Measurements from ENCODE around the gene FYN. TPM values are rescaled to one million over a fixed set of nuclear protein-coding genes. Genes with fewer than 3 reads are reported as not detected.

FYN gene
- total and polyA plus RNA-seq, 4 experiments from 2014 or later = 338 to 713 (median 564) TPM

- Mint-ChIP-seq H3K9me3 (no peaks in the 10 kb centered on the region), H3K36me3 (peaks cover 82 to 94% of the 10 kb centered on the region in 2 donors), H3K4me1 (peaks cover 66 to 95% (median 79%) of the 10 kb centered on the region in 4 donors), H3K27ac (peak overlapping the region; percentile 48 to 86 (median 76)), H3K4me3 (peak overlapping the region in 4 of 8 donors; percentile 4 to 50 (median 33)), H3K27me3 (no peaks in the 10 kb centered on the region)
- Histone ChIP-seq H3K27ac (ENCODE audit: low read depth, low read length) (no peak overlapping the region), H3K36me3 (ENCODE audit: insufficient read depth, low read length) (peaks cover 70% of the 10 kb centered on the region), H3K9me3 (ENCODE audit: control insufficient read depth in 1 of 2, low read length in 2 of 2) (no peaks in the 10 kb centered on the region), H3K4me3 (ENCODE audit: low read length in 2 of 2) (no peak overlapping the region), H3K27me3 (ENCODE audit: insufficient read depth, low read length) (no peaks in the 10 kb centered on the region), H3K4me1 (ENCODE audit: insufficient read depth, low read length) (peaks cover 66% of the 10 kb centered on the region)
- CTCF ChIA-PET (ENCODE audit: partially characterized antibody) = no interaction called here
- no peak for DNase-seq
- POLR2A ChIA-PET (ENCODE audit: partially characterized antibody) = interaction anchor here (3.7 kb wide), 1 partner anchor 9 kb away, joined by 11 read pairs; no protein-coding TSS in a partner anchor
- intact Hi-C loops (cut with micrococcal nuclease) = no loop called here
Measured at GRCh38 chr6:111686249-111686931, 186.9 kb downstream of the FYN start.

- Histone ChIP-seq H3K36me3 (ENCODE audit: insufficient read depth, low read length) (peaks cover 62% of the 10 kb centered on the region), H3K27ac (ENCODE audit: low read depth, low read length) (no peak overlapping the region), H3K27me3 (ENCODE audit: insufficient read depth, low read length) (no peaks in the 10 kb centered on the region), H3K9me3 (ENCODE audit: control insufficient read depth in 1 of 2, low read length in 2 of 2) (no peaks in the 10 kb centered on the region), H3K4me1 (ENCODE audit: insufficient read depth, low read length) (peaks cover 69% of the 10 kb centered on the region), H3K4me3 (ENCODE audit: low read length in 2 of 2) (no peak overlapping the region)
- Mint-ChIP-seq H3K27ac (peak overlapping the region; percentile 7 to 94 (median 86)), H3K4me1 (peaks cover 71 to 89% (median 79%) of the 10 kb centered on the region in 4 donors), H3K27me3 (no peaks in the 10 kb centered on the region), H3K4me3 (peak overlapping the region in 4 of 8 donors; percentile 18 to 78 (median 68)), H3K9me3 (no peaks in the 10 kb centered on the region), H3K36me3 (peaks cover 76 to 90% of the 10 kb centered on the region in 2 donors)
- POLR2A ChIA-PET (ENCODE audit: partially characterized antibody) = interaction anchor here (0.8 to 3.7 kb wide), 2 partner anchors 10 to 324 kb away, joined by 3 to 11 read pairs; no protein-coding TSS in a partner anchor
- no peak for DNase-seq
- CTCF ChIA-PET (ENCODE audit: partially characterized antibody) = interaction anchor here (0.9 kb wide), 1 partner anchor 427 kb away, joined by 3 read pairs; a partner anchor contains a TSS
- intact Hi-C loops (cut with micrococcal nuclease) = no loop called here
Measured at GRCh38 chr6:111685526-111685925, 187.7 kb downstream of the FYN start.

- DNase-seq = no peak
- Histone ChIP-seq H3K36me3 (ENCODE audit: insufficient read depth, low read length) (peaks cover 57% of the 10 kb centered on the region), H3K4me1 (ENCODE audit: insufficient read depth, low read length) (peaks cover 69% of the 10 kb centered on the region), H3K9me3 (ENCODE audit: control insufficient read depth in 1 of 2, low read length in 2 of 2) (no peaks in the 10 kb centered on the region), H3K27me3 (ENCODE audit: insufficient read depth, low read length) (no peaks in the 10 kb centered on the region), H3K4me3 (ENCODE audit: low read length in 2 of 2) (no peak overlapping the region), H3K27ac (ENCODE audit: low read depth, low read length) (no peak overlapping the region)
- Mint-ChIP-seq H3K9me3 (no peaks in the 10 kb centered on the region), H3K27ac (peak overlapping the region; percentile 72 to 94 (median 92)), H3K4me3 (peak overlapping the region in 4 of 8 donors; percentile 18 to 78 (median 68)), H3K27me3 (no peaks in the 10 kb centered on the region), H3K4me1 (peaks cover 71 to 89% (median 80%) of the 10 kb centered on the region in 4 donors), H3K36me3 (peaks cover 76 to 90% of the 10 kb centered on the region in 2 donors)
- CTCF ChIA-PET (ENCODE audit: partially characterized antibody) = interaction anchor here (0.9 kb wide), 1 partner anchor 426 kb away, joined by 3 read pairs; a partner anchor contains a TSS
- intact Hi-C loops (cut with micrococcal nuclease) = no loop called here
- POLR2A ChIA-PET (ENCODE audit: partially characterized antibody) = interaction anchor here (0.8 to 3.7 kb wide), 2 partner anchors 11 to 325 kb away, joined by 3 to 11 read pairs; no protein-coding TSS in a partner anchor
Measured at GRCh38 chr6:111685058-111685457, 188.2 kb downstream of the FYN start.

- H3K27ac ChIP-seq (ENCODE audit: low read depth, low read length) = peak overlapping the region; percentile 45
Measured at GRCh38 chr6:111683749-111684267, 189.4 kb downstream of the FYN start.

DNA sequence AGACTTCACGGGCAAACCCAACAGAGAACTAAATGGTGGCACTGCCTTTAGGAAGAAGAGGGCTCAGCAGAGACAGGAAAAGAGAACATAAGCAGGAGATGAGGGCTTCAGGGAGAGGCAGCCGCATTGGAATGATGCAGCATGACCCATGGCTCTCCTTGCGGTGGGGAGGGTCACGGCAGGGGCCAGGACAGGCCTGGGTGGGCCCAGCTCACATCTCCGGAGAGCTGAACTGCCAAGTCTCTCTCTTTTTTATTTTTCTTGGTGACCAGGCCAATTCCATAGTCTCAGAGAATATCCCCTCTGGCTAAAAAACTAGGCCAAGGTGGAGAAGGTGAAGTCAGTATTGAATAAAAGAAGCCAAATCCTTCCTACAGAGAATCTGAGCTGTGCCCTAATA is 190.1 kb downstream of the FYN start:
- H3K36me3 Mint-ChIP-seq = peaks cover 77 to 90% of the 10 kb centered on the region in 2 donors
- peaks cover 50% of the 10 kb centered on the region for H3K36me3 ChIP-seq (ENCODE audit: insufficient read depth, low read length)
- no peaks in the 10 kb centered on the region for H3K27me3 Mint-ChIP-seq
- no peaks in the 10 kb centered on the region for H3K9me3 Mint-ChIP-seq
- no peaks in the 10 kb centered on the region for H3K27me3 ChIP-seq (ENCODE audit: insufficient read depth, low read length)
- CTCF ChIA-PET (ENCODE audit: partially characterized antibody) = no interaction called here
- H3K4me3 Mint-ChIP-seq = peak overlapping the region in 7 of 8 donors; percentile 6 to 79 (median 58)
- H3K9me3 ChIP-seq (ENCODE audit: control insufficient read depth in 1 of 2, low read length in 2 of 2) = no peaks in the 10 kb centered on the region
- H3K4me1 ChIP-seq (ENCODE audit: insufficient read depth, low read length) = peaks cover 80% of the 10 kb centered on the region
- POLR2A ChIA-PET (ENCODE audit: partially characterized antibody) = interaction anchor here (1.1 kb wide), 1 partner anchor 12 kb away, joined by 5 read pairs; no protein-coding TSS in a partner anchor
- peak overlapping the region in 6 of 7 donors; percentile 47 to 94 (median 84) for H3K27ac Mint-ChIP-seq
- no peak overlapping the region for H3K4me3 ChIP-seq (ENCODE audit: low read length in 2 of 2)
- peaks cover 71 to 93% (median 83%) of the 10 kb centered on the region in 4 donors for H3K4me1 Mint-ChIP-seq
- intact Hi-C loops (cut with micrococcal nuclease) = no loop called here
- DNase-seq = no peak
- H3K27ac ChIP-seq (ENCODE audit: low read depth, low read length) = peak overlapping the region; percentile 15

More at GRCh38 chr6:111683749-111684267, 189.4 kb downstream of the FYN start:
- peak in 4 of 5 donors; percentile 21 to 30 (median 25) for DNase-seq
- Histone ChIP-seq H3K4me3 (ENCODE audit: low read length in 2 of 2) (no peak overlapping the region), H3K4me1 (ENCODE audit: insufficient read depth, low read length) (peaks cover 80% of the 10 kb centered on the region), H3K36me3 (ENCODE audit: insufficient read depth, low read length) (peaks cover 53% of the 10 kb centered on the region), H3K27me3 (ENCODE audit: insufficient read depth, low read length) (no peaks in the 10 kb centered on the region), H3K9me3 (ENCODE audit: control insufficient read depth in 1 of 2, low read length in 2 of 2) (no peaks in the 10 kb centered on the region)
- peaks cover 69 to 92% (median 81%) of the 10 kb centered on the region in 4 donors for H3K4me1 Mint-ChIP-seq
- intact Hi-C loops (cut with micrococcal nuclease) = no loop called here
- H3K4me3 Mint-ChIP-seq = peak overlapping the region; percentile 13 to 79 (median 70)
- ChIA-PET POLR2A (ENCODE audit: partially characterized antibody) (interaction anchor here (0.6 kb wide), 1 partner anchor 190 kb away, joined by 3 read pairs; no protein-coding TSS in a partner anchor), CTCF (ENCODE audit: partially characterized antibody) (no interaction called here)
- peak overlapping the region; percentile 72 to 94 (median 92) for H3K27ac Mint-ChIP-seq
- no peaks in the 10 kb centered on the region for H3K9me3 Mint-ChIP-seq
- H3K36me3 Mint-ChIP-seq = peaks cover 75 to 90% of the 10 kb centered on the region in 2 donors
- no peaks in the 10 kb centered on the region for H3K27me3 Mint-ChIP-seq

DNA sequence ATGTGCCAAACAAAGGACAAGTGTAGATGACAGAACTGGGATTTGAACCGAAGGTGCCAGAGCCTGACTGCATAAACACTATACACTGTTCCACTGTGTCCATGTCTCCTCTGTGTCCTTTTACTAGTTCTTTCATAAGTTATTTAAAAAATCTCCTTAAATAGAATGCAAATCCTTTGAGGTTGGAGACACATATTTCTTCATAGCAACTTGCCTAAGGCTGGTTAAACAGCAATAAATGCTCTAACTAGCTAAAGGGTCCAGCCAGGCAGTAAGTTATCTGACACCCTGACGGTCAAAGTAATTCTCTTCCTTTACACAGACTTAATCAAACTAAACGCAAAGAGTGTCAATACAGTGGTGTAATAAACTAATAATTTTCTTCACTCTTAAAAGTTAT is 191.4 kb downstream of the FYN start:
- Mint-ChIP-seq H3K4me1 (peaks cover 71 to 92% (median 81%) of the 10 kb centered on the region in 4 donors), H3K36me3 (peaks cover 68 to 91% of the 10 kb centered on the region in 2 donors), H3K27me3 (no peaks in the 10 kb centered on the region), H3K27ac (peak overlapping the region in 6 of 7 donors; percentile 2 to 93 (median 29)), H3K9me3 (no peaks in the 10 kb centered on the region), H3K4me3 (peak overlapping the region in 1 of 8 donors; percentile 18)
- Histone ChIP-seq H3K27me3 (ENCODE audit: insufficient read depth, low read length) (no peaks in the 10 kb centered on the region), H3K27ac (ENCODE audit: low read depth, low read length) (no peak overlapping the region), H3K36me3 (ENCODE audit: insufficient read depth, low read length) (peaks cover 43% of the 10 kb centered on the region), H3K4me3 (ENCODE audit: low read length in 2 of 2) (no peak overlapping the region), H3K9me3 (ENCODE audit: control insufficient read depth in 1 of 2, low read length in 2 of 2) (no peaks in the 10 kb centered on the region), H3K4me1 (ENCODE audit: insufficient read depth, low read length) (peaks cover 85% of the 10 kb centered on the region)
- intact Hi-C loops (cut with micrococcal nuclease) = no loop called here
- ChIA-PET POLR2A (ENCODE audit: partially characterized antibody) (interaction anchor here (1.0 to 1.1 kb wide), 2 partner anchors 10 to 11 kb away, joined by 4 to 5 read pairs; no protein-coding TSS in a partner anchor), CTCF (ENCODE audit: partially characterized antibody) (no interaction called here)
- no peak for DNase-seq
